Posterior cingulate gyrus (tissue), 11 donors: ENCODE measurements around the gene KHK.

Experiments
- DNase-seq, 10 donors: peaks; one replicate each; pipeline versions ENCODE4 v3.0.0 to v3.0.0-alpha.2; 2020 to 2021; ENCODE audit warnings: mixed read lengths in 3 of 10
- intact Hi-C: fragments of 100-400 bp; cut with DNase I; formaldehyde crosslinking; loops from one replicate; pipeline ENCODE4 v1.15.1; 2023

Gene KHK

DNA sequence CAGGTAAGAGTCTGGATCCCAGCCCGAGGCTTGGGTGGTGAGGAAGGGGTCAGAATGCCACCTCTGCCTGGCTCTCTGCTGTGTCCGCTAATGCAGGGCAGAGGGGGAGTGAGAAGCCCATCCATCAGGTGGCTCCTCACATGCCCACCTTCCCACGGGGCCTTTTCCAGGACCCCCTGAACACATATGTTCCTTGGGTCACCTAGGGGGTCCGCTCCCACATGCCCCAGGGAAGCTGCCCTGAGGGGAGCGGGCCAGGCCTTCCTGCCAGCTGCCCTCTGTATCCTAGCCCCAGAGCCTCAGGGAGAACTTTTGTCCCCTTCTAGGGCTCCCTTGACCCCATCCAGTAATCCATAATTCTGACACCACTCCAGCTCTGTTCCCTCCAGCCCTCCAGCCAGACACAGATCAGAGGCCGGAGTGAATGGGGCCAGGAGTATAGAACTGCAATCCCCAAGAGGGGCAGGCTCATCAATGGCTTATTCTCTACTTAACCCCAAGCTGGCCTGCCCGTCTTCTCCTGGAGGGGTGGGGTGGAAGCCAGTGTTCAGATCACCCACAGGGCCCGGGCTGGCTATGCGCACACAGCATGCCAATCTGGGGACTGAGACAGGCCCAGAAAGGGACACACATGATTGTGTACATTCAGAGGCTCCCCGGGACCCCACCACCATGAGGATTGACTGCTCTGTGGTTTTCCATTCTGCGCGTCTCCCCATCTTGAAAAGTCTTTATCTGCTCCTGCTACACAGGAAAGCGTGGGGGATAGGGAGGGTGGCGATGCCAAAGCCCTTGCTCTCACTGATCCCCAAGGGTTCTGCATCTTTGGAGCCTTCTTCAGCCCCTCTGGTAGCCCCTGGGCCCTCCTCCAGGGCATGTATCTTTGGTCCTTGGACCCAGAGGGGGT lies 7.1 kb upstream of the KHK start:
- DNase-seq = peak in 1 of 10 donors; percentile 80
- intact Hi-C loops = no loop called here

GRCh38 chr2:27080140-27080469 lies 6.5 kb upstream of the KHK start:
- intact Hi-C loops = no loop called here

DNA sequence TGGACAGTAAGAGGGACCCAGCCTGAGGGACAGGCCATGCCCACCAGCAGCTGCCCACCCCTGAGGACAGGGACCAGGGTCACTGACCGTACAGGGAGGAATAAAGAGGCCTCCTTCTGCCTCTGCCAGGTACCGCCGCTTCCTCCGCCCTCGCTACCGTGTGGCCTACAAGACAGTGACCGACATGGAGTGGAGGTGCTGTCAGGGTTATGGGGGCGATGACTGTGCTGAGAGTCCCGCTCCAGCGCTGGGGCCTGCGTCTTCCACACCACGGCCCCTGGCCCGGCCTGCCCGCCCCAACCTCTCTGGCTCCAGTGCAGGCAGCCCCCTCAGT lies 6.0 kb upstream of the KHK start:
- intact Hi-C loops = no loop called here
- peak in 2 of 10 donors; percentile 64 to 74 for DNase-seq

More at GRCh38 chr2:27080140-27080469, 6.5 kb upstream of the KHK start:
- peak in 2 of 10 donors; percentile 67 to 70 for DNase-seq

DNA sequence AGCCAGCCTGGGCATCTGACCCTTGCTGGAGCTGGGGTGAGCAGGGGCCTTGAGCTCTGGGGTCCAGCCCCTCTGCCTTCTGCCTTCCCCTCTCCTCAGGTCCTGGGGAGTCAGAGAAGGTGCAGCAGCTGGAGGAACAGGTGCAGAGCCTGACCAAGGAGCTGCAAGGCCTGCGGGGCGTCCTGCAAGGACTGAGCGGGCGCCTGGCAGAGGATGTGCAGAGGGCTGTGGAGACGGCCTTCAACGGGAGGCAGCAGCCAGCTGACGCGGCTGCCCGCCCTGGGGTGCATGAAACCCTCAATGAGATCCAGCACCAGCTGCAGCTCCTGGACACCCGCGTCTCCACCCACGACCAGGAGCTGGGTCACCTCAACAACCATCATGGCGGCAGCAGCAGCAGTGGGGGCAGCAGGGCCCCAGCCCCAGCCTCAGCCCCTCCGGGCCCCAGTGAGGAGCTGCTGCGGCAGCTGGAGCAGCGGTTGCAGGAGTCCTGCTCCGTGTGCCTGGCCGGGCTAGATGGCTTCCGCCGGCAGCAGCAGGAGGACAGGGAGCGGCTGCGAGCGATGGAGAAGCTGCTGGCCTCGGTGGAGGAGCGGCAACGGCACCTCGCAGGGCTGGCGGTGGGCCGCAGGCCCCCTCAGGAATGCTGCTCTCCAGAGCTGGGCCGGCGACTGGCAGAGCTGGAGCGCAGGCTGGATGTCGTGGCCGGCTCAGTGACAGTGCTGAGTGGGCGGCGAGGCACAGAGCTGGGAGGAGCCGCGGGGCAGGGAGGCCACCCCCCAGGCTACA lies 4.4 kb upstream of the KHK start:
- intact Hi-C loops = no loop called here
- DNase-seq = peak in 2 of 10 donors; percentile 74 to 83

DNA sequence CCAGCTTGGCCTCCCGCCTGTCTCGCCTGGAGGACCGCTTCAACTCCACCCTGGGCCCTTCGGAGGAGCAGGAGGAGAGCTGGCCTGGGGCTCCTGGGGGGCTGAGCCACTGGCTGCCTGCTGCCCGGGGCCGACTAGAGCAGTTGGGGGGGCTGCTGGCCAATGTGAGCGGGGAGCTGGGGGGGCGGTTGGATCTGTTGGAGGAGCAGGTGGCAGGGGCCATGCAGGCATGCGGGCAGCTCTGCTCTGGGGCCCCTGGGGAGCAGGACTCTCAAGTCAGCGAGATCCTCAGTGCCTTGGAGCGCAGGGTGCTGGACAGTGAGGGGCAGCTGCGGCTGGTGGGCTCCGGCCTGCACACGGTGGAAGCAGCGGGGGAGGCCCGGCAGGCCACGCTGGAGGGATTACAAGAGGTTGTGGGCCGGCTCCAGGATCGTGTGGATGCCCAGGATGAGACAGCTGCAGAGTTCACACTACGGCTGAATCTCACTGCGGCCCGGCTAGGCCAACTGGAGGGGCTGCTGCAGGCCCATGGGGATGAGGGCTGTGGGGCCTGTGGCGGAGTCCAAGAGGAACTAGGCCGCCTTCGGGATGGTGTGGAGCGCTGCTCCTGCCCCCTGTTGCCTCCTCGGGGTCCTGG lies 3.7 kb upstream of the KHK start:
- DNase-seq = peak in 2 of 10 donors; percentile 63 to 77
- intact Hi-C loops = no loop called here

GRCh38 chr2:27083410-27084296 lies 2.9 kb upstream of the KHK start:
- DNase-seq = peak in 2 of 10 donors; percentile 47 to 75

GRCh38 chr2:27084297-27085061 lies 2.1 kb upstream of the KHK start:
- peak in 2 of 10 donors; percentile 35 to 54 for DNase-seq
- intact Hi-C loops = loop anchor here (1.0 to 5.0 kb wide), 2 partner anchors 48 to 123 kb away; partner anchors contain the start of gene PREB

More at GRCh38 chr2:27083410-27084296, 2.9 kb upstream of the KHK start:
- intact Hi-C loops = no loop called here

DNA sequence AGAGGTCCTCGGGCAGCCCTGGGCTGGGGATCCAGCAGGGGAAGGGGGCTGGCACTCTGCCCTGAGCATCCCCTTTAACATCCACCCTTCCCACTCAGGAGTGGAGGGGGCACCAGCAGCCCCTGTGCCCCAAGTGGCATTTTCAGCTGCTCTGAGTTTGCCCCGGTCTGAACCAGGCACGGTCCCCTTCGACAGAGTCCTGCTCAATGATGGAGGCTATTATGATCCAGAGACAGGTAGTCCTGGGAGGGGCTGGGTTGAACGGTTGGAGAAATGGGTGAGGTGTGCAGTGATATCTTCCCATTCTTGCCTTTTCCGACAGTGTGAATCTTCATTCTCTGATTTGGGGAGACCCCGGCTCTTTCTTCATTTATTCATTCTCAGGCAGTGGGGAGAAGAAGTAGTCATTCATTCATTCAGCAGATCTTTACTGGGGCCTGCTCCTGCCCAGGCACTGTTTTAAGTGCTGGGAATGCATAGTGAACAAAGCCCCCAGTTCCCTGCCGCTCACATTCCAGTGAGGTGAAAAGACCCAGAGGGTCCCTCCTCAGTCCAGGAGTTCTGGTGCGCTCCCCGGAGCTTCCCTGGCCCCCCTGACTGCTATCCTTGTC lies 1.4 kb upstream of the KHK start:
- intact Hi-C loops = loop anchor here (1.0 to 5.0 kb wide), 2 partner anchors 47 to 124 kb away; partner anchors contain the start of gene PREB
- DNase-seq = peak in 2 of 10 donors; percentile 53 to 70

DNA sequence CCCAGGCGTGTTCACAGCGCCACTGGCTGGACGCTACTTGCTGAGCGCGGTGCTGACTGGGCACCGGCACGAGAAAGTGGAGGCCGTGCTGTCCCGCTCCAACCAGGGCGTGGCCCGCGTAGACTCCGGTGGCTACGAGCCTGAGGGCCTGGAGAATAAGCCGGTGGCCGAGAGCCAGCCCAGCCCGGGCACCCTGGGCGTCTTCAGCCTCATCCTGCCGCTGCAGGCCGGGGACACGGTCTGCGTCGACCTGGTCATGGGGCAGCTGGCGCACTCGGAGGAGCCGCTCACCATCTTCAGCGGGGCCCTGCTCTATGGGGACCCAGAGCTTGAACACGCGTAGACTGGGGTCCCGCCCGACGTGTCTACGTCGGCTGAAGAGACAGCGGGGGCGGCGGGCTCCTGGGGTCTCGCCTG lies 891 bp upstream of the KHK start:
- intact Hi-C loops = loop anchor here (1.0 to 5.0 kb wide), 3 partner anchors 35 to 124 kb away; partner anchors contain the start of genes AGBL5 and PREB
- DNase-seq = peak; percentile 57 to 96 (median 78)

DNA sequence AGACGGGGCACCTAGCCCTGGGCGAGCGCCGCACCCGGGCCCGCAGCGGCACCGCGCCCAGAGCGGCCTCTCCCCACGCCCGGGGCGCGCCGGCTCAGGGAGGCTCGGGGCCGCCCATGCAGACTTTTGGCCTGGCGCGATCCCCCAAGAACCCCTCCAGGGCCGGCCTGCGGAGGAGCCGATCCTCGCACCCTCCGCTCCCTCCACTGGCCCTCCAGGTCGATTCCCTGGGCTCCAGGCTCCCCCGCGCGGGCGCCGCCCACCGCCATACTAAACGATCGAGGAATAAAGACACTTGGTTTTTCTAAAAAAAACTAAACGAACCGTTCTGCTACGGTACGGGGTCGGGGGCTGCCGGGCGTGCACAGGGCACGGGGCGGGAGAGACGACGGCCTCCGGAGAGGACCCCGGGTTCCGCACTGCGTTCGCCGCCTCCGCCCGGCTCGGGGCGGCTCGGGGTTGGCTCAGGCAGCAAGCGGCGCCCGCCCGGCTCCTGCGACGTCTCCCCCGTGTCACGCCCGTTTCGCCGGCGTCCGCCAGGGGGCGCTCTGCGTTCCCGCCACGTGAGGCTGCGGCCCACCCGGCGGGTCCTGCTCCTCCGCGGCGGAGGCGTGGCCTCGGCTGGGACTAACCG lies 365 bp upstream of the KHK start:
- intact Hi-C loops = loop anchor here (2.0 to 5.0 kb wide), 2 partner anchors 35 to 46 kb away; partner anchors contain the start of genes AGBL5 and PREB
- peak; percentile 91 to 99 (median 96) for DNase-seq

DNA sequence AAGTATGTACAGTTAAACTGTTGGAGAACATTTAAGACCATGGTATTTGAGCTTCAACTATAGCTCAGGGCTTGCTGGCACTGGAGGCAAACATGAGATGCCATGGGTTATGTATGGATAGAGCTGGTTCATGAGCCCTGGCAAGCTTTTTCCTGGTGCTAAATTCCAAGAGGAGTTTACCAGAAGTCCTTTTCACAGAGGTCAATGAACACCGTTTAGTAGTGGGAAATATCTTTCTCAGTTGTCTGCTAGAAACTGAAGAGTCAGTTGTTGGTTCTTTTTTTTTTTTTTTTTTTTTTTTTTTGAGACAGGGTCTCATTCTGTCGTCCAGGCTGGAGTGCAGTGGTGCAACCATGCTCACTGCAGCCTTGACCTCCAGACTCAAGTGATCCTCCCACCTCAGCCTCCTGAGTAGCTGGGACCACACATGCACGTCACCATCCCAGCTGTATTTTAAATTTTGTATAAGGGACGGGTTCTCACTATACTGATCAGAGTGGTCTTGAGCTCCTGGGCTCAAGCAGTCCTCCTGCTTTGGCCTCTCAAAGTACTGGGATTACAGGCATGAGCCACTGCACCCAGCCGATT lies 1.3 kb downstream of the KHK start:
- DNase-seq = peak in 2 of 10 donors; percentile 26 to 38
- intact Hi-C loops = loop anchor here (2.0 to 5.0 kb wide), 2 partner anchors 37 to 44 kb away; partner anchors contain the start of genes AGBL5 and PREB

DNA sequence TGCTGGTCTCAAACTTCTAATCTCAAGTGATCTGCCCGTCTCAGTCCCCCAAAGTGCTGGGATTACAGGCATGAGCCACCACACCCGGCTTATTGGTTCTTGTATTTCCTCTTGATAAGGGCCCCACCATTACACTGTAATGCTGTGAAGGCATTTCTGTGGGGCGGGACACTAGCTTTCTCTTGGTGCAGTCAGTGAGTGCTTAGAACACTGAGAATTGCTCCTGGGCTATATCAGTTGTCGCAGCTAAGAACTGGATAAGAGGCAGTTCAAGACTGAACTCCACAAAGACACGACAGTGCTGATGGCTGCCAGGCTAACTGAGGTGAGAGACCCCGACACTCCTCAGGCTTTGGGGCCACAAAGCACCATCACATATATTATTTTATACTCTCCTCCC lies 2.1 kb downstream of the KHK start:
- intact Hi-C loops = loop anchor here (5.0 kb wide), 1 partner anchor 44 kb away; the partner anchor contains the start of gene PREB
- DNase-seq = peak in 2 of 10 donors; percentile 2 to 26

DNA sequence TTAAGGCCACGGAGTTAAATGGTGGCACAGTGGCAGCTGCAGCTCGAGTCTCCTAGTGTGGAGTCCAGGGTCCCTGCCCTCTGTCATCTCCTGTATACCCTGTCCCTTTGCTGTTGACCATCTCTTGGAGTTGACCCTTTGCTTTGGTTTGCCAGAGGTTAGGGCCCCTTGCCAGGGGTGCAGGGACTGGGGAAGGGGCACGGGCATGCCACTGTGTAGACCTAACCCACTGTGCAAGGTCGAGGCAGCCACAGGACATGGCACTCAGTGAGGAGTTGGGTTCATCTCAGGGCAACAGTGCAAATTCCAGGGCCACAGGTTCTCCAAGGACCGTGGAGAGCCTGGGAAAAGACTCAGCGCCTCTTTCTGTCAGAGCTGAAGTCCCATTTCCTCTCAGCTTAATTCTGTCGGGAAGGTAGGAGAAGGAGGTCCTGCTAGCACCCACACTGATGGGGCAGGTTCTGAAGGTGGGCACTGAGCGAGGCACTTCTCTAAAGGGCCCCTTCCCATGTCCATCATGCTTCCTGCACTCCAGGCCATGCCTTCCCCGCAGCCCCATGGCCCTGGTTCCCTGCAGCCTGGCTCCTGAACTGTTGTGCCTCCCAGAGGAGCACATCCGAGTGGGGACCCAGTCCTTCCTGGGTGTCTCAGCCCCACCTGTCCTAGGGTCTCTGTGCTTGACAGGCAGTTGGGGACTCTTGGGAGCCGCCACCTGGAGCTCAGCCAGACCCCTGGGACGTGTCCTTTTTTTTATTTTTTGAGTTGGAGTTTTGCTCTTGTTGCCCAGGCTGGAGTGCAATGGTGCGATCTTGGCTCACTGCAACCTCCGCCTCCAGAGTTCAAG lies 2.8 kb downstream of the KHK start:
- intact Hi-C loops = loop anchor here (5.0 kb wide), 1 partner anchor 43 kb away; the partner anchor contains the start of gene PREB

DNA sequence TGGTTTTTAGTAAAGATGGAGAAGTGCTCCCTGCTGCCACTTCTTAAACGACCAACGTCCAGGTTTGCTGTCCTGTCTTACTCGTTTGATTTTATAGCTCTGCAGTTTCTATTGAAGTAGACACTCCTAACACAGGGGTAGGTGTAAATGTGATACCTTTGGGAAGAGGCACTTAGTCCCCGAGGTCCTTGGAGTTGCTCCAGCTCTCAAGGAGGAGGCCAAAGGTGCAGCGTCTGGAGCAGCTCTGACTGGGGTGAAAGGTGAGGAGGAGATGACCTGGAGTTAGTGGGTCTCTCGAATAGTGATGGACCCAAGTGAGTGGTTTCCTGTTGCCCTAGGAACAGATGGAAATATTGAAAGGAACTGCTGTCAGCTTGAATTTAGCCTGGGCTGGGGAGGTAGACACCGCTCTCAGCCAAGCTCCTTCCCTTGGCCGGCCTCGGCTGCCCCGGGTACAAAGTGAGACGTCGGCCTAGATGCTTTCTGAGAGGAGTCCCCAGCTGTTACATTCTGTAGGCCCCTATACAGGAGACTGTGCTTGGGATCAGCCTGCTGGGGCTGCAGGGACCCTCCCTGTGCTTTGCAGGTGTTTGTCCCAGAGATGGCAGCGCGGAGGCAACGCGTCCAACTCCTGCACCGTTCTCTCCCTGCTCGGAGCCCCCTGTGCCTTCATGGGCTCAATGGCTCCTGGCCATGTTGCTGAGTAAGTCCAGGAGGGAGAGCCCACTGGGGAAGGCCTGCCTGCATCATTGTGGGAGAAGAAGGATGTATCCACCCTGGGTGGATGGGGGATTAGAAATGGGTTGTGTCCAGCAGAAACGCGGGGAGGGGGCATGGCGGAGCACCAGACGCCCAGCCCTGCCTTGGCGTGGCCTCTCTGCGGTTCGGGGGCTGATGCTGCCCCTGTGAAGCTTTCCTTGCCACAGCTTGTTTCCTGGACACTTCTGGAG lies 5.4 kb downstream of the KHK start:
- intact Hi-C loops = no loop called here

More for the DNA sequence above, 2.8 kb downstream of the KHK start:
- peak in 3 of 10 donors; percentile 33 to 52 (median 40) for DNase-seq

More for the DNA sequence above, 5.4 kb downstream of the KHK start:
- peak in 3 of 10 donors; percentile 48 to 80 (median 50) for DNase-seq
